ENCODE data around the gene IRF4.

The IRF4 gene

GRCh38 chr6:409370-409972 is 17.9 kb downstream of the IRF4 start:
- no peak overlapping the region for H3K4me3 ChIP-seq (ENCODE audit: low read depth, low read length)
- no peak for TF ChIP-seq CTCF (IDR thresholded peaks at IDR 0.05; ENCODE audit: low read depth, low read length)

GRCh38 chr6:410555-411395 is 19.2 kb downstream of the IRF4 start:
- no peak overlapping the region for H3K4me3 ChIP-seq (ENCODE audit: low read depth, low read length)
- no peak for TF ChIP-seq CTCF (IDR thresholded peaks at IDR 0.05; ENCODE audit: low read depth, low read length)

GRCh38 chr6:411402-412145 is 20.0 kb downstream of the IRF4 start:
- TF ChIP-seq CTCF (IDR thresholded peaks at IDR 0.05; ENCODE audit: low read depth, low read length), result no peak
- H3K4me3 ChIP-seq (ENCODE audit: low read depth, low read length), result no peak overlapping the region

GRCh38 chr6:412146-412886 is 20.8 kb downstream of the IRF4 start:
- TF ChIP-seq CTCF (IDR thresholded peaks at IDR 0.05; ENCODE audit: low read depth, low read length), result no peak
- H3K4me3 ChIP-seq (ENCODE audit: low read depth, low read length), result no peak overlapping the region

- no peak overlapping the region for H3K4me3 ChIP-seq (ENCODE audit: low read depth, low read length)
- no peak for TF ChIP-seq CTCF (IDR thresholded peaks at IDR 0.05; ENCODE audit: low read depth, low read length)
Measured at GRCh38 chr6:414447-414846, 22.9 kb downstream of the IRF4 start.

GRCh38 chr6:415087-415486 is 23.5 kb downstream of the IRF4 start:
- H3K4me3 ChIP-seq (ENCODE audit: low read depth, low read length), result no peak overlapping the region
- TF ChIP-seq CTCF (IDR thresholded peaks at IDR 0.05; ENCODE audit: low read depth, low read length), result no peak
